Measurements from ENCODE around the gene PCDHB10.
"Not testable (repeated sequence)": the region's sequence is repeated elsewhere in the genome, so short reads cannot be mapped to it uniquely, and the experiment has no call there.

Gene PCDHB10

DNA sequence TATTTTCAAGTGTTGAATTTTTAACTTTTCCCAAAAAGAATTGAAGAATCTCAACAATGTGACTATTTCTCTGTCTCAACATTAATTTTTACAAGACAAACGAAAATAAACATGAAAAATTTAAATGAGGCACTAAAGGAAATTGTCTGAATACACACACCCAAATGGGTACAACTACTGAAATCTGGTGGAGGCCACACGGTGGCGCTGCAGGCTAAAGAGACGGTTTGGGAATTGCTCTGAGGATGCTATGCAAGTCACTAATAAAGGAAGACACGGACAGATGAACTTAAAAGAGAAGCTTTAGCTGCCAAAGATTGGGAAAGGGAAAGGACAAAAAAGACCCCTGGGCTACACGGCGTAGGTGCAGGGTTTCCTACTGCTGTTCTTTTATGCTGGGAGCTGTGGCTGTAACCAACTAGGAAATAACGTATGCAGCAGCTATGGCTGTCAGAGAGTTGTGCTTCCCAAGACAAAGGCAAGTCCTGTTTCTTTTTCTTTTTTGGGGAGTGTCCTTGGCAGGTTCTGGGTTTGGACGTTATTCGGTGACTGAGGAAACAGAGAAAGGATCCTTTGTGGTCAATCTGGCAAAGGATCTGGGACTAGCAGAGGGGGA, at the start of gene PCDHB10:
Gene PCDHB10 (plus strand): TSS at position 244 of the 616 bp plus-strand sequence. CDS start 200 bp downstream, at position 444.
- no peak for DNase-seq (ENCODE audit: low read depth in 3 of 3, low spot score in 1 of 3)

DNA sequence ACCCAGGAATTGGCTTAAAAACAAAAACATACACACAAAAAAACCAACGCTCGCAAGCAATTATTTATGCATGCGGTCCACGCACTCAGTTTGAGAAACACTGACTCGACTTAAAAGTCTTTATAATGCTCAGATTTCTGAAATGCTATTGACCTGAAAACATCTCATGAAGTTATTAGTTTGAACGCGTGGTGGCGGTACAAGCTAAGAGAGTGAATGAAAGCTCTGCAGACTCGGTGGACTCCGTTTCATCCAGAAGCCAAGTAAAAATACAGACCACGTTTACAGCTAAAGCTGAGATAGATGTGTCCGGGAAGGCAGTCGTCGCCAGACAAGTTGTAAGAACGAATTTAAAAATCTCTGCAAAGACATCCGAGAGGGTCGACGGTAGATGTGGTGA, 42.3 kb upstream of the PCDHB10 start, which contains the start of gene PCDHB6:
Gene PCDHB6 (plus strand): TSS at position 246 of the 400 bp plus-strand sequence. CDS start 201 bp downstream, outside the sequence.
- no peak for DNase-seq (ENCODE audit: low read depth in 3 of 3, low spot score in 1 of 3)

DNA sequence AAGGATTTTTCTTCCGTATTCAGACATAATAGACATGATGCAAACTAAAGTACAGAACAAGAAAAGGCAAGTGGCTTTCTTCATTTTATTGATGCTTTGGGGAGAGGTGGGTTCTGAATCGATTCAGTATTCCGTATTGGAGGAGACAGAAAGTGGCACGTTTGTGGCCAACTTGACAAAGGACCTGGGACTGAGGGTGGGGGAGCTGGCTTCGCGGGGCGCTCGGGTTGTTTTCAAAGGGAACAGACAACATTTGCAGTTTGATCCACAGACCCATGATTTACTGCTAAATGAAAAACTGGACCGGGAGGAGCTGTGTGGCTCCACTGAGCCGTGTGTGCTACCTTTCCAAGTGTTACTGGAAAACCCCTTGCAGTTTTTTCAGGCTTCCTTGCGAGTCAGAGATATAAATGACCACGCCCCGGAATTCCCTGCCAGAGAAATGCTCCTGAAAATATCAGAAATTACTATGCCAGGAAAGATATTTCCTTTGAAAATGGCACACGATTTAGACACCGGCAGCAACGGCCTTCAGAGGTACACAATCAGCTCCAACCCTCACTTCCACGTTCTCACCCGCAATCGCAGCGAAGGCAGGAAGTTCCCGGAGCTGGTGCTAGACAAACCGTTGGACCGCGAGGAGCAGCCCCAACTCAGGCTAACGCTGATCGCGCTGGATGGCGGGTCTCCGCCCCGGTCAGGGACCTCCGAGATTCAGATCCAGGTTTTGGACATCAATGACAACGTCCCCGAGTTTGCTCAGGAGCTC, 41.7 kb upstream of the PCDHB10 start:
- no peak for DNase-seq (ENCODE audit: low read depth in 3 of 3, low spot score in 1 of 3)

DNA sequence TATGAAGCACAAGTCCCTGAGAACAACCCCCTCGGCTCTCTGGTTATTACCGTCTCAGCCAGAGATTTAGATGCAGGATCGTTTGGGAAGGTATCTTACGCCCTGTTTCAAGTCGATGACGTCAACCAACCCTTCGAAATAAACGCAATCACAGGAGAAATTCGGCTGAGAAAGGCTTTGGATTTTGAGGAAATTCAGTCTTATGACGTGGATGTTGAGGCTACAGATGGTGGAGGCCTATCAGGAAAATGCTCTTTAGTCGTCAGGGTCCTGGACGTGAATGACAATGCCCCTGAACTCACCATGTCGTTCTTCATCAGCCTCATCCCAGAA, 41.2 kb upstream of the PCDHB10 start:
- no peak for DNase-seq (ENCODE audit: low read depth in 3 of 3, low spot score in 1 of 3)

DNA sequence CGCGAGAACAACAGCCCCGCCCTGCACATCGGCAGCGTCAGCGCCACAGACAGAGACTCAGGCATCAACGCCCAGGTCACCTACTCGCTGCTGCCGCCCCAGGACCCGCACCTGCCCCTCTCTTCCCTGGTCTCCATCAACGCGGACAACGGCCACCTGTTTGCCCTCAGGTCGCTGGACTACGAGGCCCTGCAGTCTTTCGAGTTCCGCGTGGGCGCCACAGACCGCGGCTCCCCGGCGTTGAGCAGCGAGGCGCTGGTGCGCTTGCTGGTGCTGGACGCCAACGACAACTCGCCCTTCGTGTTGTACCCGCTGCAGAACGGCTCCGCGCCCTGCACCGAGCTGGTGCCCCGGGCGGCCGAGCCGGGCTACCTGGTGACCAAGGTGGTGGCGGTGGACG, 40.5 kb upstream of the PCDHB10 start:
- DNase-seq (ENCODE audit: low read depth in 3 of 3, low spot score in 1 of 3), result not testable (repeated sequence)

DNA sequence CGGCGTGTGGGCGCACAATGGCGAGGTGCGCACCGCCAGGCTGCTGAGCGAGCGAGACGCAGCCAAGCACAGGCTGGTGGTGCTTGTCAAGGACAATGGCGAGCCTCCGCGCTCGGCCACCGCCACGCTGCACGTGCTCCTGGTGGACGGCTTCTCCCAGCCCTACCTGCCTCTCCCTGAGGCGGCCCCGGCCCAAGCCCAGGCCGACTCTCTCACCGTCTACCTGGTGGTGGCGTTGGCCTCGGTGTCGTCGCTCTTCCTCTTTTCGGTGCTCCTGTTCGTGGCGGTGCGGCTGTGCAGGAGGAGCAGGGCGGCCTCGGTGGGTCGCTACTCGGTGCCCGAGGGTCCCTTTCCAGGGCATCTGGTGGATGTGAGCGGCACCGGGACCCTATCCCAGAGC, 40.1 kb upstream of the PCDHB10 start:
- not testable (repeated sequence) for DNase-seq (ENCODE audit: low read depth in 3 of 3, low spot score in 1 of 3)

DNA sequence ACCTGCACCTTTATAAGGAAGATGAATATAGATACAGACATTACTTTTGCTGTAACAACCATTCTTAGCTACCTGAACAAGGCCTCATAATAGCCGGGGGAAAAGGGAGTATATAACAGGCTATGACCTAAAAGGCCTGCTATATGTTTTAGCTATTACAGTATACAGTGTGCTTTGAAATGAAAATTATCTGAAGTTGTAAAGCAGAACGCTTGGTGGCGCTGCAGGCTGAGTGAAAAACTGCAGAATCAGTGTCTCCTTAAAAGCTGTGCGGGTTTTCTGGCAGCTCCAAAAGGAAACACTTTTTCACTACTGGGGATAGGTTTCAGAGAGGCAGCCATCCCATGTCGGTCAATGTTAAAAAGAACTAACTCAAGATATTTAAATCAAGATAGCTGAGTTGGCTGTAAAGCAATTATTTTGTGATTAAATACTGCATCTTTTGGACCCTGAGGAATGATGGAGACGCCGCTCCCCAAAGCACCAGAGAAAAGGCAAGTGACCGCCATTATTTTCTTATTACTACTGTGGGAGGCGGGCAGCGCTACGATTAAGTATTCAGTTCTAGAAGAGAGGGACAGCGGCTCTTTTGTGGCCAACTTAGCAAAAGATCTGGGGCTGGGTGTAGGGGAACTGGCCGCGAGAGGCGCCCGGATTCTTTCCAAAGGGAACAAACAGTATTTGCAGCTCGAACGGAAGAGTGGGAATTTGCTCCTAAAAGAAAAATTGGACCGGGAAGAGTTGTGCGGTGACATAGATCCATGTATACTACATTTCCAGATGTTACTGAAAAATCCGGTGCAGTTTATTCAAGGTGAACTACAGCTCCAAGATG, 36.4 kb upstream of the PCDHB10 start:
- no peak for DNase-seq (ENCODE audit: low read depth in 3 of 3, low spot score in 1 of 3)

DNA sequence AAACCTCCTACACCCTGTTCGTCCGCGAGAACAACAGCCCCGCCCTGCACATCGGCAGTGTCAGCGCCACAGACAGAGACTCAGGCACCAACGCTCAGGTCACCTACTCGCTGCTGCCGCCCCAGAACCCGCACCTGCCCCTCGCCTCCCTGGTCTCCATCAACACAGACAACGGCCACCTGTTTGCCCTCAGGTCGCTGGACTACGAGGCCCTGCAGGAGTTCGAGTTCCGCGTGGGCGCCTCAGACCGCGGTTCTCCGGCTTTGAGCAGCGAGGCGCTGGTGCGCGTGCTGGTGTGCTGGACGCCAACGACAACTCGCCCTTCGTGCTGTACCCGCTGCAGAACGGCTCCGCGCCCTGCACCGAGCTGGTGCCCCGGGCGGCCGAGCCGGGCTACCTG, 34.8 kb upstream of the PCDHB10 start:
- DNase-seq (ENCODE audit: low read depth in 3 of 3, low spot score in 1 of 3), result not testable (repeated sequence)

DNA sequence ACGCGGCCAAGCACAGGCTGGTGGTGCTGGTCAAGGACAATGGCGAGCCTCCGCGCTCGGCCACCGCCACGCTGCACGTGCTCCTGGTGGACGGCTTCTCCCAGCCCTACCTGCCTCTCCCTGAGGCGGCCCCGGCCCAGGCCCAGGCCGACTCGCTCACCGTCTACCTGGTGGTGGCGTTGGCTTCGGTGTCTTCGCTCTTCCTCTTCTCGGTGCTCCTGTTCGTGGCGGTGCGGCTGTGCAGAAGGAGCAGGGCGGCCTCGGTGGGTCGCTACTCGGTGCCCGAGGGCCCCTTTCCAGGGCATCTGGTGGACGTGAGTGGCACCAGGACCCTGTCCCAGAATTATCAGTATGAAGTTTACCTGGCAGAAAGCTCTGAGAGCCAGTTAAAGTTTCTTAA, 34.3 kb upstream of the PCDHB10 start:
- not testable (repeated sequence) for DNase-seq (ENCODE audit: low read depth in 3 of 3, low spot score in 1 of 3)

DNA sequence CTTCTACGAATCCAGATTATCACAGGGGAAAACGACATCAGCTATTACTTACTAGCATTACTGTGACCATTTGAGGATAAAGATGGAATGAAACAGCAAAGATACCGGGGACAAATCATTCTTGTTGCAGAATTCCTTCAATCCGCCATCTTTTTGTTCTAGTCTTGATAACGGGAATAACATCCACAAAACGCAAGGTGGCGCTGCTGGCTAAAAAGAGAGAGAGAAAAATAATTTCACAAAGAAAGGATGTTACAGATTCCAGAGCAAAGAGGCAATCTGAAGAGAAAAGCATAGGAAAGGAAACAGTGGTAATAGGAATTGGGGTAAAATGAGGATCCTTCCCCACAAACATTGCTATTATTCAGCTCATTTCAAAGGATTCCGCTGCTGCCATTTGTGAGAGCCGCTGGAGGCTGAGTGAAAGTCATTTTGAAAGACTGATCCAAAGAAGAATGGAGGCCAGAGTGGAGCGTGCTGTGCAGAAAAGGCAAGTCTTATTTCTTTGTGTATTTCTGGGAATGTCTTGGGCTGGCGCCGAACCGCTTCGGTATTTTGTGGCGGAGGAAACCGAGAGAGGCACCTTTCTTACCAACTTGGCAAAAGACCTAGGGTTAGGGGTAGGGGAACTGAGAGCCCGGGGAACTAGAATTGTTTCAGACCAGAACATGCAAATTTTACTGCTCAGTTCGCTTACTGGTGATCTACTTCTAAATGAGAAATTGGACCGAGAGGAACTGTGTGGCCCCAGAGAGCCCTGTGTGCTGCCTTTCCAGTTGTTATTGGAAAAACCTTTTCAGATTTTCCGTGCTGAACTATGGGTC, 19.6 kb upstream of the PCDHB10 start, which contains the start of gene PCDHB7:
Gene PCDHB7 (plus strand): TSS at position 264 of the 824 bp plus-strand sequence. CDS start 192 bp downstream, at position 456.
- no peak for DNase-seq (ENCODE audit: low read depth in 3 of 3, low spot score in 1 of 3)

DNA sequence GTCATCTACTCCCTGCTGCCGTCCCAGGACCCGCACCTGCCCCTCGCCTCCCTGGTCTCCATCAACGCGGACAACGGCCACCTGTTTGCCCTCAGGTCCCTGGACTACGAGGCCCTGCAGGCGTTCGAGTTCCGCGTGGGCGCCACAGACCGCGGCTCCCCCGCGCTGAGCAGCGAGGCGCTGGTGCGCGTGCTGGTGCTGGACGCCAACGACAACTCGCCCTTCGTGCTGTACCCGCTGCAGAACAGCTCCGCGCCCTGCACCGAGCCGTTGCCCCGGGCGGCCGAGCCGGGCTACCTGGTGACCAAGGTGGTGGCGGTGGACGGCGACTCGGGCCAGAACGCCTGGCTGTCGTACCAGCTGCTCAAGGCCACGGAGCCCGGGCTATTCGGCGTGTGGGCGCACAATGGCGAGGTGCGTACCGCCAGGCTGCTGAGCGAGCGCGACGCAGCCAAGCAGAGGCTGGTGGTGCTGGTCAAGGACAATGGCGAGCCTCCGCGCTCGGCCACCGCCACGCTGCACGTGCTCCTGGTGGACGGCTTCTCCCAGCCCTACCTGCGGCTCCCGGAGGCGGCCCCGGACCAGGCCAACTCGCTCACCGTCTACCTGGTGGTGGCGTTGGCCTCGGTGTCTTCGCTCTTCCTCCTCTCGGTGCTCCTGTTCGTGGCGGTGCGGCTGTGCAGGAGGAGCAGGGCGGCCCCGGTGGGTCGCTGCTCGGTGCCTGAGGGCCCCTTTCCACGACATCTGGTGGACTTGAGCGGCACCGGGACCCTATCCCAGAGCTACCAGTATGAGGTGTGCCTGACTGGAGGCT, 17.7 kb upstream of the PCDHB10 start:
- DNase-seq (ENCODE audit: low read depth in 3 of 3, low spot score in 1 of 3), result not testable (repeated sequence)

DNA sequence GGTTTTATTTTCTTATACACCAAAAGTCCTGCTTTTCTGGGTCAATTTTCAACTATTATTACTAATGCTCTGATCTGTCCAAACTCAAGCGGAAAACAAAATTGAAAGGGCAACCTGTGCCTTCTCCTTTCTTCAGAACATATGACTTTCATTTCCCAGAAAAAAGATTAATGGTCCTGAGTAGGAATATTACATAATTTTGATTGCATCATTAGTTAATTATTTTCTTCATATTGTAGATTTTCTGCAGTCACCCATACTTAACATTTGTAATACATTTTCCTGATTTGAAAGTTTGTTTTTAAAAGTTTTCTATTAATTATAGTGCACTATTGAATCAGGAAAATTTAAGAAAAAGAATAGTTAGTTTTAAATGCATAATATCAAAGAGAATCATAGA, 16.2 kb upstream of the PCDHB10 start:
- DNase-seq (ENCODE audit: low read depth in 3 of 3, low spot score in 1 of 3), result no peak

DNA sequence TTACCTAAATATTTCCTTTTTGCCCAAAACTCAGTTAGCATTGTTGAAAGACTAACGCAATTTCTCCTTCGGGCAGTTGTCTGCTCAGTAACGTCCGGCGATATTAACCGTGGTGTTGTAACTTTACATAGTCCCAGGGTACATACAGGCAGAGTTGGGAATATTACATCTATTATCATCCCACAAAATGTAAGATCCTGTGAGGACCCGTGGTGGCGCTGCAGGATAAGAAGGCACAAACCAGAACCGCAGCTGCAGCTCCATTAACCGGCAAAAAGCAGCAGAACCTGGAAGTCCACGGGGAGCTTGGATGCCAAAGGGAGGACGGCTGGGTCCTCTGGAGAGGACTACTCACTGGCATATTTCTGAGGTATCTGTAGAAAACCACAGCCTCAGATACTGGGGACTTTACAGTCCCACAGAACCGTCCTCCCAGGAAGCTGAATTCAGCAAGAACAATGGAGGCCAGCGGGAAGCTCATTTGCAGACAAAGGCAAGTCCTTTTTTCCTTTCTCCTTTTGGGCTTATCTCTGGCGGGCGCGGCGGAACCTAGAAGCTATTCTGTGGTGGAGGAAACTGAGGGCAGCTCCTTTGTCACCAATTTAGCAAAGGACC, 14.5 kb upstream of the PCDHB10 start, which contains the start of gene PCDHB8:
Gene PCDHB8 (plus strand): TSS at position 214 of the 615 bp plus-strand sequence. CDS start 245 bp downstream, at position 459.
- DNase-seq (ENCODE audit: low read depth in 3 of 3, low spot score in 1 of 3), result not testable (repeated sequence)

DNA sequence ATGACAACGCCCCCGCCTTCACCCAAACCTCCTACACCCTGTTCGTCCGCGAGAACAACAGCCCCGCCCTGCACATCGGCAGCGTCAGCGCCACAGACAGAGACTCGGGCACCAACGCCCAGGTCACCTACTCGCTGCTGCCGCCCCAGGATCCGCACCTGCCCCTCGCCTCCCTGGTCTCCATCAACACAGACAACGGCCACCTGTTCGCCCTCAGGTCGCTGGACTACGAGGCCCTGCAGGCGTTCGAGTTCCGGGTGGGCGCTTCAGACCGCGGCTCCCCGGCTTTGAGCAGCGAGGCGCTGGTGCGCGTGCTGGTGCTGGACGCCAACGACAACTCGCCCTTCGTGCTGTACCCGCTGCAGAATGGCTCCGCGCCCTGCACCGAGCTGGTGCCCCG, 12.8 kb upstream of the PCDHB10 start:
- not testable (repeated sequence) for DNase-seq (ENCODE audit: low read depth in 3 of 3, low spot score in 1 of 3)

DNA sequence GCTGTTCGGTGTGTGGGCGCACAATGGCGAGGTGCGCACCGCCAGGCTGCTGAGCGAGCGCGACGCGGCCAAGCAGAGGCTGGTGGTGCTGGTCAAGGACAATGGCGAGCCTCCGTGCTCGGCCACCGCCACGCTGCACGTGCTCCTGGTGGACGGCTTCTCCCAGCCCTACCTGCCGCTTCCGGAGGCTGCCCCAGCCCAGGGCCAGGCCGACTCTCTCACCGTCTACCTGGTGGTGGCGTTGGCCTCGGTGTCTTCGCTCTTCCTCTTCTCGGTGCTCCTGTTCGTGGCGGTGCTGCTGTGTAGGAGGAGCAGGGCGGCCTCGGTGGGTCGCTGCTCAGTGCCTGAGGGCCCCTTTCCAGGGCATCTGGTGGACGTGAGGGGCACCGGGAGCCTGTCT, 12.3 kb upstream of the PCDHB10 start:
- not testable (repeated sequence) for DNase-seq (ENCODE audit: low read depth in 3 of 3, low spot score in 1 of 3)

DNA sequence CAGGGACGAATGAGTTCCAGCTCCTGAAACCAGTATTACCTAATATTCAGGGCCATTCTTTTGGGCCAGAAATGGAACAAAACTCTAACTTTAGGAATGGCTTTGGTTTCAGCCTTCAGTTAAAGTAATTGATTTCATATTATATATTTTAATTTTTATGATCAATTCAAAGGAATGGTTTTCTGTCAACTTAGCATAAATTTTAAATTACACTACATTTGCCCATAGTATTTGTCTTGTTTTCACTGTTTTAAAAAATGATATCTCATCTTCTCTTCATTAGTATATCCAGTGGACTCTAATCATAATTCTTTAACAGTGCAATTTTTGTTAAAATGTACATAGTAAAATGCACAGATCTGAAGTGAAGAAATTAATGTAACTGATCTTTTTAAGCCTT, 11.8 kb upstream of the PCDHB10 start:
- DNase-seq (ENCODE audit: low read depth in 3 of 3, low spot score in 1 of 3), result no peak

DNA sequence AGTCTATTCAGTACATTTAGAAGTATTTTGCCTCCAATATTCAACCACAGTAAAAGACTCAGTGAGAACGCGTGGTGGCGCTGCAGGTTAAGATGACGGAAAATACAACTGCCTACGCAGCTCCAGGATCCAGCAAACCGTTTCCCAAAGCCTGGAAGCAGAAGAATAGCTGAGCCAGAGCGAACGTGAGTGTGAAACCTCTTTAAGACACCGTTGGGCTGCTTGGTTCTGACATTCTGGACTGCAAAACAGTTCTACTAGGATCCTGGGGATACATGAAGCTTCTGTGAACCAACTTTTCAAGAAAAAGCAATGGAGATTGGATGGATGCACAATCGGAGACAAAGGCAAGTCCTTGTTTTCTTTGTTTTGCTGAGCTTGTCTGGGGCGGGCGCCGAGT, 9.9 kb upstream of the PCDHB10 start, which contains the start of gene PCDHB16:
Gene PCDHB16 (plus strand): TSS at position 140 of the 400 bp plus-strand sequence. CDS start 173 bp downstream, at position 313.
- DNase-seq (ENCODE audit: low read depth in 3 of 3, low spot score in 1 of 3), result no peak

DNA sequence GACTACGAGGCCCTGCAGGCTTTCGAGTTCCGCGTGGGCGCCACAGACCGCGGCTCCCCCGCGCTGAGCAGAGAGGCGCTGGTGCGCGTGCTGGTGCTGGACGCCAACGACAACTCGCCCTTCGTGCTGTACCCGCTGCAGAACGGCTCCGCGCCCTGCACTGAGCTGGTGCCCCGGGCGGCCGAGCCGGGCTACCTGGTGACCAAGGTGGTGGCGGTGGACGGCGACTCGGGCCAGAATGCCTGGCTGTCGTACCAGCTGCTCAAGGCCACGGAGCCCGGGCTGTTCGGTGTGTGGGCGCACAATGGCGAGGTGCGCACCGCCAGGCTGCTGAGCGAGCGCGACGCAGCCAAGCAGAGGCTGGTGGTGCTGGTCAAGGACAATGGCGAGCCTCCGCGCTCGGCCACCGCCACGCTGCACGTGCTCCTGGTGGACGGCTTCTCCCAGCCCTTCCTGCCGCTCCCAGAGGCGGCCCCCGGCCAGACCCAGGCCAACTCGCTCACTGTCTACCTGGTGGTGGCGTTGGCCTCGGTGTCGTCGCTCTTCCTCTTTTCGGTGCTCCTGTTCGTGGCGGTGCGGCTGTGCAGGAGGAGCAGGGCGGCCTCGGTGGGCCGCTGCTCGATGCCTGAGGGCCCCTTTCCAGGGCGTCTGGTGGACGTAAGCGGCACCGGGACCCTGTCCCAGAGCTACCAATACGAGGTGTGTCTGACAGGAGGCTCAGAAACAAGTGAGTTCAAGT, 7.9 kb upstream of the PCDHB10 start:
- DNase-seq (ENCODE audit: low read depth in 3 of 3, low spot score in 1 of 3), result not testable (repeated sequence)

Data from stimulated activated CD4-positive, alpha-beta T cell treated with anti-CD3 and anti-CD28 coated beads, TNF-alpha, amount 100 ng/mL, for 1 hour (primary cell).